ENCODE measurements around the gene TBCD. TPM values are rescaled to one million over a fixed set of nuclear protein-coding genes. Genes with fewer than 3 reads are reported as not detected.

The TBCD gene
- total RNA-seq, 1 experiment from 2014 or later = 29.6 TPM

DNA sequence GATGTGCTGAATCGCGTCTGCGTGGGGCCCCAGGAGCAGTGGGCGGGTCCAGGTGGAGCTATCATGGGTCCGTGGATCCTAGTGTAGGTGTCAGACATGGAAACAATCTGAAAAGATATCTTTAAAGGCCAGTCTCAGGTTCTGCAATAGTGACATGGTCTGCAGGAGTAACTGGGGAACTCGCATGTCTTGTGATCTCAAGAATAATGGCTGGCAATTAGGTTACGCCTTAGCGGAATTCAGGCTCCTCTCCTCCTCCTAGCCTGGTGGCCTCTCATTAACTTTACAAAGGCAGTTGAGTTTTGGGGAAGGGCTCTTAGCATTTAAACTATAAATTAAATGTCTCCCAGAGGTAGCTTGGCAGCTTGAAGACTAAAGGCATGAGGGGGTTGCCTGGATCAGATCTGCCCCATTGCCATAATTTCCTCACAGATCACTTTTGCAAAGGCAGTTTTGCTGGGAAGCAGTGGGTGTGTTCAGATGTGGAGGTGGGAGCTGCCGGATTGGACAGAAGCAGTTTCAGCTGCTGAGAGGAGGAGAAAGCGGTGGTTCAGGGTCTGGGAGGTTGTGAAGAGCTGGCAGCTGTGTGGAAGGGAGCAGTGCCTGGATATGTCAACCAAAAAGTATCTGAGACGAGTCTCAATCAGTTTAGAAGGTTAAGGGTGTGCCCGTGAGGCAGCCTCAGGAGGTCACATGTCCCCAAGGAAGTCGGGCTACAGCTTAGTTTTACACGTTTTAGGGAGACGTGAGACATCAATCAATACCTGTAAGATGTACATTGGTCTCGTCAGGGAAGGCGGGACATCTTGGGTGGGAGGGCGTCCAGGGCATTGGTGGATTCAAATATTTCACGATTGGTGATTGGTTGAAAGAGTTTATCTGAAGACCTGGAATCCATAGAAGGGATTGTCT, 2.7 kb downstream of the TBCD start:
- intact Hi-C loops (cut with micrococcal nuclease) = no loop called here
- Histone ChIP-seq H3K4me2 (ENCODE audit: low read length) (no peak overlapping the region), H3K9ac (ENCODE audit: low read length) (no peak overlapping the region), H4K20me1 (ENCODE audit: low read length) (peaks cover 11% of the 10 kb centered on the region; the same call in 1 of the 2 replicates), H3K79me2 (ENCODE audit: low read length) (peaks cover 36% of the 10 kb centered on the region), H3F3A (ENCODE audit: low read length, unreplicated experiment) (no peaks in the 10 kb centered on the region), H3K27me3 (ENCODE audit: low read length) (no peaks in the 10 kb centered on the region), H3K4me1 (ENCODE audit: insufficient read depth, low read length) (peaks cover 4% of the 10 kb centered on the region; the same call in 1 of the 2 replicates), H3K4me3 (ENCODE audit: low read length) (no peak overlapping the region), H3K36me3 (ENCODE audit: low read depth, low read length) (peaks cover 2% of the 10 kb centered on the region; the same call in 1 of the 2 replicates), H3K9me2 (replicated peaks; ENCODE audit: low read length) (no peaks in the 10 kb centered on the region), H3K27ac (ENCODE audit: low read length) (no peak overlapping the region), H3K9me3 (ENCODE audit: low read length) (no peaks in the 10 kb centered on the region), H2AFZ (ENCODE audit: low read length) (no peak overlapping the region)
- TF ChIP-seq, protein P1, sequence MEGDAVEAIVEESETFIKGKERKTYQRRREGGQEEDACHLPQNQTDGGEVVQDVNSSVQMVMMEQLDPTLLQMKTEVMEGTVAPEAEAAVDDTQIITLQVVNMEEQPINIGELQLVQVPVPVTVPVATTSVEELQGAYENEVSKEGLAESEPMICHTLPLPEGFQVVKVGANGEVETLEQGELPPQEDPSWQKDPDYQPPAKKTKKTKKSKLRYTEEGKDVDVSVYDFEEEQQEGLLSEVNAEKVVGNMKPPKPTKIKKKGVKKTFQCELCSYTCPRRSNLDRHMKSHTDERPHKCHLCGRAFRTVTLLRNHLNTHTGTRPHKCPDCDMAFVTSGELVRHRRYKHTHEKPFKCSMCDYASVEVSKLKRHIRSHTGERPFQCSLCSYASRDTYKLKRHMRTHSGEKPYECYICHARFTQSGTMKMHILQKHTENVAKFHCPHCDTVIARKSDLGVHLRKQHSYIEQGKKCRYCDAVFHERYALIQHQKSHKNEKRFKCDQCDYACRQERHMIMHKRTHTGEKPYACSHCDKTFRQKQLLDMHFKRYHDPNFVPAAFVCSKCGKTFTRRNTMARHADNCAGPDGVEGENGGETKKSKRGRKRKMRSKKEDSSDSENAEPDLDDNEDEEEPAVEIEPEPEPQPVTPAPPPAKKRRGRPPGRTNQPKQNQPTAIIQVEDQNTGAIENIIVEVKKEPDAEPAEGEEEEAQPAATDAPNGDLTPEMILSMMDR (conservative IDR thresholded peaks at IDR 0.05; ENCODE audit: low read depth, low read length) = no peak
- TF ChIP-seq EZH2 (IDR thresholded peaks at IDR 0.05; ENCODE audit: low read length, unreplicated experiment) = no peak
- TF ChIP-seq EZH2phosphoT487 (IDR thresholded peaks at IDR 0.05; ENCODE audit: borderline replicate concordance, low read length) = no peak
- no peak for DNase-seq
- ChIA-PET POLR2A (ENCODE audit: unreplicated experiment) (no interaction called here), CTCF (no interaction called here)
- BruUV-seq (replicated peaks) = TSS peak; percentile 16
- ATAC-seq = no peak

DNA sequence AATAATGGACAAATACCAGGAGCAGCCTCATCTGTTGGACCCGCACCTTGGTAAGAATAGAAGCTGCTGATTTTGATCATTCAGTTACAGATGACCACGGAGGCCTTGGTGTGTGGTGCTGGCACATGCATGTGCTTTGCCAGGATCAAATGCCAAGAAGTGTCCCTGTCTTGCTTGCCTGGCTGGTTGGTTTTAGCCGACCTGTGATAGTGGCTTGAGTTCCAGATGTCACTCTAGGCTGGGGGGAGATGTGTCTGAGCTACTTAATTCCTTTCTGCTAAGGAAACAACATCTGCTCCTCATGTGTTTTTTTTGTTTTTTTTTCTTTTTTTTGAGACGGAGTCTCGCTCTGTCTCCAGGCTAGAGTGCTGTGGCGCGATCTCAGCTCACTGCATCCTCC, 4.3 kb downstream of the TBCD start:
- H3K27ac ChIP-seq (ENCODE audit: low read length) = no peak overlapping the region
- CTCF ChIA-PET = no interaction called here
- peaks cover 2% of the 10 kb centered on the region; the same call in 1 of the 2 replicates for H3K36me3 ChIP-seq (ENCODE audit: low read depth, low read length)
- H3K9ac ChIP-seq (ENCODE audit: low read length) = no peak overlapping the region
- H3K4me2 ChIP-seq (ENCODE audit: low read length) = no peak overlapping the region
- H3K4me1 ChIP-seq (ENCODE audit: insufficient read depth, low read length) = peaks cover 4% of the 10 kb centered on the region; the same call in 1 of the 2 replicates
- POLR2A ChIA-PET (ENCODE audit: unreplicated experiment) = no interaction called here
- no peaks in the 10 kb centered on the region for H3K27me3 ChIP-seq (ENCODE audit: low read length)
- DNase-seq (no peak), ATAC-seq (no peak)
- intact Hi-C loops (cut with micrococcal nuclease) = no loop called here
- no peaks in the 10 kb centered on the region for H3K9me3 ChIP-seq (ENCODE audit: low read length)
- no TSS peak for BruUV-seq (replicated peaks)
- peaks cover 11% of the 10 kb centered on the region; the same call in 1 of the 2 replicates for H4K20me1 ChIP-seq (ENCODE audit: low read length)
- H2AFZ ChIP-seq (ENCODE audit: low read length) = no peak overlapping the region
- no peaks in the 10 kb centered on the region for H3K9me2 ChIP-seq (replicated peaks; ENCODE audit: low read length)
- TF ChIP-seq EZH2phosphoT487 (IDR thresholded peaks at IDR 0.05; ENCODE audit: borderline replicate concordance, low read length) = no peak
- TF ChIP-seq, protein P1 (conservative IDR thresholded peaks at IDR 0.05; ENCODE audit: low read depth, low read length) = no peak
- TF ChIP-seq EZH2 (IDR thresholded peaks at IDR 0.05; ENCODE audit: low read length, unreplicated experiment) = no peak
- H3F3A ChIP-seq (ENCODE audit: low read length, unreplicated experiment) = no peaks in the 10 kb centered on the region
- peaks cover 36% of the 10 kb centered on the region for H3K79me2 ChIP-seq (ENCODE audit: low read length)
- no peak overlapping the region for H3K4me3 ChIP-seq (ENCODE audit: low read length)

DNA sequence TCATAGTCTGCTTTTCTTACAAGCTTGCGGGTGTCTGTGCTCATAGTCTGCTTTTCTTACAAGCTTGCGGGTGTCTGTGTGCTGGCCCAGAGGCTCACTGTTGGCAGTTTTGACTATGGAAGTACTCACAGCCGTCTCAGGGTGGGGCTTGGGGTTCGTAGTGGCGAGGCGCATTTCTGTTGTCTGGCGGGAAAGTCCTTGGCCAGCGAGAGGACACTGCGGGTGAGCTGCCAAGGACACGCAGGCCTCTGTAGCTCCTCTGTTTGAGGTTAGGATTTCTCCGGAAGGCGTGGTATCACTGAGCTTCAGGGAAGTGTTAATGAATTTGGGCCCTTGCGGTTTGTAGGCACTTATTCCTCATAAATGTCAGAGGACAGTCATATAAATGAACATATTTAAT, 13.5 kb downstream of the TBCD start:
- H3K4me2 ChIP-seq (ENCODE audit: low read length) = no peak overlapping the region
- DNase-seq (no peak), ATAC-seq (no peak)
- no TSS peak for BruUV-seq (replicated peaks)
- no peaks in the 10 kb centered on the region for H4K20me1 ChIP-seq (ENCODE audit: low read length)
- ChIA-PET CTCF (no interaction called here), POLR2A (ENCODE audit: unreplicated experiment) (no interaction called here)
- no peaks in the 10 kb centered on the region for H3K27me3 ChIP-seq (ENCODE audit: low read length)
- intact Hi-C loops (cut with micrococcal nuclease) = no loop called here
- H3K9me3 ChIP-seq (ENCODE audit: low read length) = no peaks in the 10 kb centered on the region
- no peak overlapping the region for H3K9ac ChIP-seq (ENCODE audit: low read length)
- H2AFZ ChIP-seq (ENCODE audit: low read length) = no peak overlapping the region
- H3F3A ChIP-seq (ENCODE audit: low read length, unreplicated experiment) = no peaks in the 10 kb centered on the region
- TF ChIP-seq EZH2 (IDR thresholded peaks at IDR 0.05; ENCODE audit: low read length, unreplicated experiment) (no peak), EZH2phosphoT487 (IDR thresholded peaks at IDR 0.05; ENCODE audit: borderline replicate concordance, low read length) (no peak)
- TF ChIP-seq, protein P1 (conservative IDR thresholded peaks at IDR 0.05; ENCODE audit: low read depth, low read length) = no peak
- H3K79me2 ChIP-seq (ENCODE audit: low read length) = 0 out of 2 replicates have a peak, but pooled peaks cover 8% of the 10 kb centered on the region
- no peaks in the 10 kb centered on the region for H3K9me2 ChIP-seq (replicated peaks; ENCODE audit: low read length)
- H3K4me3 ChIP-seq (ENCODE audit: low read length) = no peak overlapping the region
- peaks cover 33% of the 10 kb centered on the region for H3K36me3 ChIP-seq (ENCODE audit: low read depth, low read length)
- H3K27ac ChIP-seq (ENCODE audit: low read length) = no peak overlapping the region
- no peaks in the 10 kb centered on the region for H3K4me1 ChIP-seq (ENCODE audit: insufficient read depth, low read length)
